Hepatocyte (in vitro differentiated cells): ENCODE results near the gene ZBTB20.

Source experiments
- EZH2 ChIP-seq: fragments of 200-600 bp; sonication (generic); IDR thresholded peaks from 2 replicates; pipeline ENCODE4 v1.6.1; 2016; ENCODE audit warnings: antibody characterized with exemption, mild to moderate bottlenecking, borderline replicate concordance
- TF ChIP-seq, protein P1 (sequence below): fragments of 200-600 bp; sonication (generic); IDR thresholded peaks from 2 replicates; pipeline ENCODE4 v1.5.1; 2016; ENCODE audit warnings: antibody characterized with exemption, mild to moderate bottlenecking; ENCODE audit not compliant: poor library complexity

DNA sequence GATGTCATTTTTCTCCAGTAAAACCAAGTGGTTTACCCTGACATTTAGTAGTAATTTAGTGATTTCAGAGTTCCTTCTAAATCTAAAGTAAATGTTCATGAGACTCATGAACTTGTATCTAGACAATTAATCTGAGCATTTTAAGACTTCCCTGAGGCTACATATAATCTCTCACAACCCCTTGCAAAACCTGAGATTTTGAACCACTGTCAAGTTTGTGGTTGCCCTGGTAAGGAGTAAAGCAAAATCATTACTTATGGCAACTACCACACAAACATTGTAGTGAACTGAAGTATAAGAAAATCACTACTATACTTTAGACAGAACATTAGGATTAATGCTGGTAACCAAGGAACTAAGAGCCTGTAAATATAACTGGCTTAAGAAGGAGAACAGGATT, 483.1 kb downstream of the ZBTB20 start:
- TF ChIP-seq, protein P1, sequence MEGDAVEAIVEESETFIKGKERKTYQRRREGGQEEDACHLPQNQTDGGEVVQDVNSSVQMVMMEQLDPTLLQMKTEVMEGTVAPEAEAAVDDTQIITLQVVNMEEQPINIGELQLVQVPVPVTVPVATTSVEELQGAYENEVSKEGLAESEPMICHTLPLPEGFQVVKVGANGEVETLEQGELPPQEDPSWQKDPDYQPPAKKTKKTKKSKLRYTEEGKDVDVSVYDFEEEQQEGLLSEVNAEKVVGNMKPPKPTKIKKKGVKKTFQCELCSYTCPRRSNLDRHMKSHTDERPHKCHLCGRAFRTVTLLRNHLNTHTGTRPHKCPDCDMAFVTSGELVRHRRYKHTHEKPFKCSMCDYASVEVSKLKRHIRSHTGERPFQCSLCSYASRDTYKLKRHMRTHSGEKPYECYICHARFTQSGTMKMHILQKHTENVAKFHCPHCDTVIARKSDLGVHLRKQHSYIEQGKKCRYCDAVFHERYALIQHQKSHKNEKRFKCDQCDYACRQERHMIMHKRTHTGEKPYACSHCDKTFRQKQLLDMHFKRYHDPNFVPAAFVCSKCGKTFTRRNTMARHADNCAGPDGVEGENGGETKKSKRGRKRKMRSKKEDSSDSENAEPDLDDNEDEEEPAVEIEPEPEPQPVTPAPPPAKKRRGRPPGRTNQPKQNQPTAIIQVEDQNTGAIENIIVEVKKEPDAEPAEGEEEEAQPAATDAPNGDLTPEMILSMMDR: no peak
- no peak for TF ChIP-seq EZH2
